ENCODE data around the gene GFI1B.

GRCh38 chr9:133014696-133015095 lies 36.2 kb downstream of the GFI1B start:
- TF ChIP-seq CTCF (IDR thresholded peaks at IDR 0.05) (no peak), POLR2A (IDR thresholded peaks at IDR 0.05) (no peak)

All from thyroid gland (tissue), 4 donors.